ENCODE results near the gene CIROP. TPM values are rescaled to one million over a fixed set of nuclear protein-coding genes. Genes with fewer than 3 reads are reported as not detected.
A peak's percentile ranks its signal among the peaks of the same experiment; 100 is the strongest.

The CIROP gene
- total and polyA plus RNA-seq, 9 of the 15 experiments (the other 6 are each of a cell fraction or from before 2014, with no cell fraction given): not detected

GRCh38 chr14:23112359-23113178 lies 7.8 kb upstream of the CIROP start (continued):
- TF ChIP-seq ZNF318 (IDR thresholded peaks at IDR 0.05; ENCODE audit: borderline replicate concordance in 1 of 2, low read depth in 1 of 2) (peak in 1 of 2 experiments; percentile 66; a peak in 1 of 4 replicates), VEZF1 (CRISPR knock-in tag; IDR thresholded peaks at IDR 0.05) (peak; percentile 94), CHAMP1 (IDR thresholded peaks at IDR 0.05) (peak; percentile 83), E2F8 (IDR thresholded peaks at IDR 0.05; ENCODE audit: low read depth, partially characterized antibody) (peak; percentile 71), ZBTB26 (CRISPR knock-in tag; IDR thresholded peaks at IDR 0.05) (peak; percentile 33; the same call in 1 of the 2 replicates), SMARCE1 (IDR thresholded peaks at IDR 0.05) (peak; percentile 99), KLF6 (CRISPR knock-in tag; IDR thresholded peaks at IDR 0.05; ENCODE audit: borderline replicate concordance) (0 out of 2 replicates have a peak, but pooled peaks have one; percentile 41), MBD2 (IDR thresholded peaks at IDR 0.05; ENCODE audit: borderline replicate concordance, low read depth) (peak; percentile 62)

Measured in K562 (cell line).